Smooth muscle cell (in vitro differentiated cells): ENCODE data around the gene MMP28. TPM values are rescaled to one million over a fixed set of nuclear protein-coding genes. Genes with fewer than 3 reads are reported as not detected.

Source experiments
- DNase-seq: peaks from one replicate; lab custom pipeline; 2025; ENCODE audit not compliant: unreplicated experiment; lab: John Stamatoyannopoulos, UW
- H2AFZ ChIP-seq: fragments of 200-600 bp; sonication (generic); 2 replicates; pipeline ENCODE4 v1.6.0; 2016; ENCODE audit warnings: antibody characterized with exemption, low read depth, mild to moderate bottlenecking
- H3F3A ChIP-seq: fragments of 200-600 bp; sonication (generic); 2 replicates; pipeline ENCODE4 v1.6.0; 2017; ENCODE audit warnings: antibody characterized with exemption, low read depth
- H3K27ac ChIP-seq: fragments of 200-600 bp; sonication (generic); 2 replicates; pipeline ENCODE4 v1.5.1; 2016; ENCODE audit warnings: low read depth, mild to moderate bottlenecking
- H3K27me3 ChIP-seq: fragments of 200-600 bp; sonication (generic); 2 replicates; pipeline ENCODE4 v1.6.1; 2016; ENCODE audit warnings: low read depth, mild to moderate bottlenecking
- H3K36me3 ChIP-seq: fragments of 200-600 bp; sonication (generic); 2 replicates; pipeline ENCODE4 v1.5.1; 2016; ENCODE audit warnings: low read depth
- H3K4me1 ChIP-seq: fragments of 200-600 bp; sonication (generic); 2 replicates; pipeline ENCODE4 v1.5.1; 2016; ENCODE audit warnings: low read depth
- H3K4me2 ChIP-seq: fragments of 200-600 bp; sonication (generic); 2 replicates; pipeline ENCODE4 v1.6.0; 2016; ENCODE audit warnings: mild to moderate bottlenecking
- H3K4me3 ChIP-seq: fragments of 200-600 bp; sonication (generic); 2 replicates; pipeline ENCODE4 v1.5.1; 2016; ENCODE audit warnings: mild to moderate bottlenecking
- H3K79me2 ChIP-seq: fragments of 200-600 bp; sonication (generic); 2 replicates; pipeline ENCODE4 v1.6.0; 2016; ENCODE audit warnings: low read depth, mild to moderate bottlenecking
- H3K9ac ChIP-seq: fragments of 200-600 bp; sonication (generic); 2 replicates; pipeline ENCODE4 v1.6.0; 2016; ENCODE audit warnings: low read depth
- H3K9me3 ChIP-seq: fragments of 200-600 bp; sonication (generic); replicated peaks from 2 replicates; pipeline ENCODE4 v1.5.1; 2016; ENCODE audit warnings: low read depth
- H4K20me1 ChIP-seq: fragments of 200-600 bp; sonication (generic); 2 replicates; pipeline ENCODE4 v1.6.0; 2016; ENCODE audit warnings: low read depth
- CTCF ChIP-seq: fragments of 200-600 bp; sonication (generic); IDR thresholded peaks from 2 replicates; pipeline ENCODE4 v1.5.1; 2017; ENCODE audit warnings: borderline replicate concordance, mild to moderate bottlenecking, antibody characterized with exemption; ENCODE audit not compliant: insufficient read depth, poor library complexity, severe bottlenecking
- WGBS: methylation state at CpG from one replicate; pipeline ENCODE4 v1.1.7; 2016; ENCODE audit warnings: low lambda C conversion rate; 5-methylcytosine and 5-hydroxymethylcytosine counted together
- polyA plus RNA-seq: library from polyadenylated mRNA; unstranded; fragments of >200 nt; fragmentation: Nextera tagmentation; extraction: Ambion mirVana; gene quantifications from 2 replicates; pipeline ENCODE4 v1.2.1, GENCODE V29; 2016
- total RNA-seq: library from RNA; depleted of rRNA; stranded (reverse); fragments of >200 nt; gene quantifications from 2 replicates; pipeline ENCODE4 v1.2.3, GENCODE V29; 2014

The MMP28 gene
- total and polyA plus RNA-seq, 2 experiments from 2014 or later = 50.0 to 51.4 TPM

GRCh38 chr17:35766489-35766877 is 29.0 kb downstream of the MMP28 start:
- no peaks in the 10 kb centered on the region for H3K36me3 ChIP-seq
- no peaks in the 10 kb centered on the region for H4K20me1 ChIP-seq
- no peak for TF ChIP-seq CTCF
- 97% methylated on average over 24 of the region's 24 CpGs for WGBS
- peaks cover 8% of the 10 kb centered on the region for H3F3A ChIP-seq
- peaks cover 5% of the 10 kb centered on the region for H3K4me1 ChIP-seq
- no peaks in the 10 kb centered on the region for H3K27me3 ChIP-seq
- H3K4me2 ChIP-seq = no peak overlapping the region
- no peaks in the 10 kb centered on the region for H3K79me2 ChIP-seq
- H3K27ac ChIP-seq = no peak overlapping the region
- H3K4me3 ChIP-seq = no peak overlapping the region
- no peak overlapping the region for H2AFZ ChIP-seq
- no peak overlapping the region for H3K9ac ChIP-seq
- H3K9me3 ChIP-seq = no peaks in the 10 kb centered on the region
- DNase-seq = no peak

- DNase-seq = no peak
- H3K9ac ChIP-seq = no peak overlapping the region
- H4K20me1 ChIP-seq = no peaks in the 10 kb centered on the region
- no peaks in the 10 kb centered on the region for H3K27me3 ChIP-seq
- H3K4me3 ChIP-seq = no peak overlapping the region
- H3K27ac ChIP-seq = no peak overlapping the region
- peaks cover 5% of the 10 kb centered on the region for H3K4me1 ChIP-seq
- no peak overlapping the region for H3K4me2 ChIP-seq
- H3K79me2 ChIP-seq = no peaks in the 10 kb centered on the region
- no peaks in the 10 kb centered on the region for H3K36me3 ChIP-seq
- TF ChIP-seq CTCF = no peak
- no peak overlapping the region for H2AFZ ChIP-seq
- WGBS = 84% methylated on average over 8 of the region's 8 CpGs
- H3K9me3 ChIP-seq = no peaks in the 10 kb centered on the region
- H3F3A ChIP-seq = peaks cover 8% of the 10 kb centered on the region
Measured at GRCh38 chr17:35765756-35766488, 29.5 kb downstream of the MMP28 start.

GRCh38 chr17:35765086-35765710 is 30.2 kb downstream of the MMP28 start:
- Histone ChIP-seq H3K4me1 (peaks cover 5% of the 10 kb centered on the region), H3K4me2 (peak overlapping the region; percentile 92), H3K27ac (no peak overlapping the region), H3K79me2 (no peaks in the 10 kb centered on the region), H3K4me3 (no peak overlapping the region), H4K20me1 (no peaks in the 10 kb centered on the region), H3K36me3 (no peaks in the 10 kb centered on the region), H3F3A (peaks cover 8% of the 10 kb centered on the region), H3K27me3 (no peaks in the 10 kb centered on the region), H3K9ac (no peak overlapping the region), H2AFZ (no peak overlapping the region), H3K9me3 (no peaks in the 10 kb centered on the region)
- no peak for TF ChIP-seq CTCF
- WGBS = 68% methylated on average over 11 of the region's 11 CpGs
- no peak for DNase-seq
